Coronary artery (tissue), 2 donors: ENCODE measurements around the gene HSPB7.
A peak's percentile ranks its signal among the peaks of the same experiment; 100 is the strongest.

ENCODE experiments used
- DNase-seq: peaks from one replicate; pipeline ENCODE4 v3.0.0-alpha.2; 2017; ENCODE audit warnings: low spot score
- H3K27ac ChIP-seq, 2 donors: fragments of 200-600 bp; sonication (generic); one replicate each; pipeline ENCODE4 v1.5.1; 2016 to 2019
- H3K4me3 ChIP-seq: fragments of 200-600 bp; sonication (generic); 2 replicates; pipeline ENCODE4 v1.5.1; 2016; ENCODE audit warnings: mild to moderate bottlenecking, moderate library complexity
- CTCF ChIP-seq: fragments of 200-600 bp; sonication (generic); IDR thresholded peaks from one replicate; pipeline ENCODE4 v1.5.1; 2019; ENCODE audit warnings: antibody characterized with exemption

HSPB7 gene

GRCh38 chr1:15975805-15976680 is 41.8 kb downstream of the HSPB7 start, which contains the start of gene ZBTB17:
TSS of gene ZBTB17 (minus strand) at chr1:15976101. CDS start at chr1:15948495, 27,606 bp downstream.
- TF ChIP-seq CTCF: no peak
- peak within 1 kb of the TSS; percentile 45 to 88 for H3K27ac ChIP-seq
- peak; percentile 91 for DNase-seq
- peak within 1 kb of the TSS; percentile 100 for H3K4me3 ChIP-seq

DNA sequence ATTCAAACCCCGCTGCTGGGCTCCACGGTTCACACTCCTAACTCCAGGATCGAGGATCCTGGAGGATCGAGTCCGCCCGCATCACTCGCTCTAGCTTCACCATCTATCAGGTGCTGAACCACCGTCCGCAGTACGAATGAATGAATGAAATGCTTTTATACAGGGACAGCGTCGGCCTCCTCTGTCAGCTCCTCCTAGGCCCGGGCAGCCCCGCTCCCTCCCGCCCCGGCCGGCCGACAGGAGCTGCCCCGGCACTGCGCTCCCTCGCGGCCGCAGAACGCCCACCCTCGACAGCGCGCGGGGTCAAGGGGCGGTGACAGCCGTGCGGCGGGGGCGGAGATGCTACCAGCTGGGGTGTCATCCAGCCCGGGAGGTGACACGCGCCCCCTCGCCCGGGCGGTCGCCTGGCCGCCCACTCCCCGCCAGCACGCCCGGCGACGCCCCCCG is 42.5 kb downstream of the HSPB7 start:
- DNase-seq: no peak
- TF ChIP-seq CTCF: no peak
- peak overlapping the region; percentile 45 to 88 for H3K27ac ChIP-seq
- H3K4me3 ChIP-seq: peak overlapping the region; percentile 100

GRCh38 chr1:15974855-15975254 is 43.0 kb downstream of the HSPB7 start:
- peak overlapping the region; percentile 100 for H3K4me3 ChIP-seq
- H3K27ac ChIP-seq: no peak overlapping the region
- DNase-seq: no peak
- no peak for TF ChIP-seq CTCF

DNA sequence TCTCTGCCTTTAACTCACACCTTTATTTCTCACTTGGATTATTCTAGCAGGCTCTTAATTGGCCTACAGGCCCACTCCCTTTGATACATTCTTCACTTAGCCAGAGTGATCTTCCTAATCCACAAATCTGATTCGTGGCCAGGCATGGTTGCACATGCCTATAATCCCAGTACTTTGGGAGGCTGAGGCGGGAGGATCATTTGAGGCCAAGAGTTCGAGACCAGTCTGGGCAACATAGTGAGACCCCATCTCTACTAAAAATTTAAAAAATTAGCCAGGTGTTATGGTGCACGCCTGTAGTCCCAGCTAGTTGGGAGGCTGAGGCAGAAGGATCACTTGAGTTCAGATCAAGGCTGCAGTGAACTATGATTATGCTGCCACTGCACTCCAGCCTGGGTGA is 44.1 kb downstream of the HSPB7 start:
- no peak overlapping the region for H3K27ac ChIP-seq
- TF ChIP-seq CTCF: no peak
- DNase-seq: no peak

DNA sequence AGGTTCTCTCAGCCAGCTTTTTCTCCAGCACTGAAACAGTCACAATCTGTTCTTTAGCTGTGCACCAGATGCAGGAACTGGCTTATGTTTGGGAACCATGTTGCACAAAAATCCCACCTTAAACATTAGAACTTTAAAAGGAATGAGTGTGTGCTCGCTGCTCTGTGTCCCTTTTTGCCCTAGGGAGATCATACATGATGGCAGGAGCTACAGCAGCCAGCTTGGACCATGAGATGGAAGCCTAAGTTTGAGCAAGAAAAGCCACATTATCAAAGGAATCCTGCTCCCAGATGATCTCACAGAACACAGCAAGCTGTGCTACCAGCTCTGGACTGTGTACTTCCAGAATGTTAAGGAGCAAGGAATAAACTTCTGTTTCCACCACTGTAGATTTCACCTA is 45.4 kb downstream of the HSPB7 start:
- no peak for TF ChIP-seq CTCF
- no peak for DNase-seq
- Histone ChIP-seq H3K4me3 (no peak overlapping the region), H3K27ac (no peak overlapping the region)

More for the DNA sequence above, 44.1 kb downstream of the HSPB7 start:
- no peak overlapping the region for H3K4me3 ChIP-seq

DNA sequence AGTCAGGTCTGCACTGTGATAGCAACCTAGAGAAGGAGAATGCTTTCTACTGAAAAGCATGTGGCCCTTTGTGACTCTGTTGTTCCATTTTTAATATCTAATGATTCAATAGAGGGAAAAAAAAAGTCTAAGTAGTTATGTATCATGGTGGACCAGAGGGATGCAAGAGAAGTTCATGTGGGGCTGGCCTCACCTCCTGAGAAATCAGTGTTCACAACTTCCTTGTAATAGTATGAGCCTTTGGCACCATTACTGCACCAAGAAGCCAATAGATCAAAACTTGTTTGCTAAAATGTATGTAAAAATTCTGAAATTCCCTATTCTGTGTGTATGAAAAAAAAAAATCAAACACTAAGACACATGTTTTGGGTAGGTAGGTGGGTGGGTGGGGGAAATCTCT is 46.9 kb downstream of the HSPB7 start:
- no peak for DNase-seq
- no peak overlapping the region for H3K27ac ChIP-seq
- no peak for TF ChIP-seq CTCF
- no peak overlapping the region for H3K4me3 ChIP-seq
